Lower leg skin (tissue), 4 donors: ENCODE data around the gene ZSCAN20. TPM values are rescaled to one million over a fixed set of nuclear protein-coding genes. Genes with fewer than 3 reads are reported as not detected.

Source experiments
- DNase-seq, 2 donors: peaks; one replicate each; pipeline ENCODE4 v3.0.0-alpha.2; 2019; ENCODE audit warnings: low spot score in 2 of 2
- H3K4me3 ChIP-seq: fragments of 200-600 bp; sonication (generic); 2 replicates; pipeline ENCODE4 v1.5.1; 2017; ENCODE audit warnings: mild to moderate bottlenecking, low read depth; ENCODE audit not compliant: poor library complexity, severe bottlenecking
- POLR2A ChIP-seq, 2 donors: fragments of 450-650 bp; IDR thresholded peaks; one replicate each; pipeline ENCODE4 v1.6.1; 2016 to 2017; ENCODE audit warnings: antibody characterized with exemption in 2 of 2, mild to moderate bottlenecking in 1 of 2, moderate library complexity in 1 of 2
- WGBS, 2 donors: methylation state at CpG; one replicate each; pipeline ENCODE4 v1.1.5; 2018; 5-methylcytosine and 5-hydroxymethylcytosine counted together
- intact Hi-C: fragments of 100-400 bp; cut with DNase I; formaldehyde crosslinking; loops from one replicate; pipeline ENCODE4 v1.15.0; 2023; ENCODE audit warnings: low total_unique reads
- total RNA-seq, 4 donors: library from RNA; depleted of rRNA; stranded (reverse); fragments of >200 nt; gene quantifications; one replicate each; pipeline ENCODE4 v1.1.0, GENCODE V29; 2016
- TF ChIP-seq, protein P1 (sequence below), 3 donors: fragments of 450-650 bp; IDR thresholded peaks; one replicate each; pipeline ENCODE4 v1.5.1; 2016; ENCODE audit warnings: antibody characterized with exemption in 3 of 3, mild to moderate bottlenecking in 3 of 3, moderate library complexity in 2 of 3

Gene ZSCAN20
- total RNA-seq, 4 donors from 2014 or later = 0.91 to 3.6 (median 3.0) TPM

DNA sequence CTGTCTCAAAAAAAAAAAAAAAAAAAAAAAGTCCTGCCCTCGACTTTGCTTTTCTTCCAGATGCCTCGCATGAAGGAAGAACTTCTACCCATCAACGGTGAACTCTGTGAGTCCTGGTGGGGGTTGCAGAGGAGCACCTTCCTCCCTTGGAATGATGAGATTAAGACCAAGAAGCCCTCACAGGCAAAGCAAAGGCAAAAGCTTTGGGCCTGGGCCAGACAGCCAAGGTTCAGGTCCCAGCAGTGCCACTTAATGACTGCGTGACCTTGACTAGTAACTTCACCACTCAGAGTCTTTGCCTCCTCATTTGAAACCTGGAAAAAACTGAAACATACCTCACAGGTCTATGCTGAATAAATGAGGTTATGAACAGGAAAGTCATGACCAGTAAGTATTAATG lies 55.5 kb downstream of the ZSCAN20 start:
- intact Hi-C loops = no loop called here
- 85 to 87% methylated on average over 4 of the region's 4 CpGs for WGBS, 2 donors
- H3K4me3 ChIP-seq = no peak overlapping the region
- no peak for DNase-seq
- TF ChIP-seq, protein P1, sequence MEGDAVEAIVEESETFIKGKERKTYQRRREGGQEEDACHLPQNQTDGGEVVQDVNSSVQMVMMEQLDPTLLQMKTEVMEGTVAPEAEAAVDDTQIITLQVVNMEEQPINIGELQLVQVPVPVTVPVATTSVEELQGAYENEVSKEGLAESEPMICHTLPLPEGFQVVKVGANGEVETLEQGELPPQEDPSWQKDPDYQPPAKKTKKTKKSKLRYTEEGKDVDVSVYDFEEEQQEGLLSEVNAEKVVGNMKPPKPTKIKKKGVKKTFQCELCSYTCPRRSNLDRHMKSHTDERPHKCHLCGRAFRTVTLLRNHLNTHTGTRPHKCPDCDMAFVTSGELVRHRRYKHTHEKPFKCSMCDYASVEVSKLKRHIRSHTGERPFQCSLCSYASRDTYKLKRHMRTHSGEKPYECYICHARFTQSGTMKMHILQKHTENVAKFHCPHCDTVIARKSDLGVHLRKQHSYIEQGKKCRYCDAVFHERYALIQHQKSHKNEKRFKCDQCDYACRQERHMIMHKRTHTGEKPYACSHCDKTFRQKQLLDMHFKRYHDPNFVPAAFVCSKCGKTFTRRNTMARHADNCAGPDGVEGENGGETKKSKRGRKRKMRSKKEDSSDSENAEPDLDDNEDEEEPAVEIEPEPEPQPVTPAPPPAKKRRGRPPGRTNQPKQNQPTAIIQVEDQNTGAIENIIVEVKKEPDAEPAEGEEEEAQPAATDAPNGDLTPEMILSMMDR (IDR thresholded peaks at IDR 0.05) = no peak
- no peak for TF ChIP-seq POLR2A (IDR thresholded peaks at IDR 0.05)

DNA sequence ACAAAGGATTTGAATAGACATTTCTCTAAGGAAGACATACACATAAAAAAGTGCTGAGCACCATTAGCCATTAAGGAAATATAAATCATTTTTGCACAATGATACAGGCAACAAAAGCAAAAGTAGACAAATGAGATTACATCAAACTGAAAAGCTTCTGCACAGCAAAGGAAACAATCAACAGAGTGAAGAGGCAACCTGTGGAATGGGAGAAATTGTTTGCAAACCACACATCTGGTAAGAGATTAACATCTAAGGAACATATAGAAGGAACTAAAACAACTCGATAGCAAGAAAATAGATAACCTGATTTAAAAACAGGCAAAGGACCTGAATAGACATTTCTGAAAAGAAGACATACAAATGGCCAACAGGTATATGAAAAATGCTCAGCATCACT lies 57.5 kb downstream of the ZSCAN20 start:
- intact Hi-C loops = no loop called here
- TF ChIP-seq, protein P1 (IDR thresholded peaks at IDR 0.05) = no peak
- no peak for TF ChIP-seq POLR2A (IDR thresholded peaks at IDR 0.05)
- H3K4me3 ChIP-seq = no peak overlapping the region
- WGBS, 2 donors = 71 to 78% methylated on average over 1 of the region's 1 CpG
- no peak for DNase-seq

DNA sequence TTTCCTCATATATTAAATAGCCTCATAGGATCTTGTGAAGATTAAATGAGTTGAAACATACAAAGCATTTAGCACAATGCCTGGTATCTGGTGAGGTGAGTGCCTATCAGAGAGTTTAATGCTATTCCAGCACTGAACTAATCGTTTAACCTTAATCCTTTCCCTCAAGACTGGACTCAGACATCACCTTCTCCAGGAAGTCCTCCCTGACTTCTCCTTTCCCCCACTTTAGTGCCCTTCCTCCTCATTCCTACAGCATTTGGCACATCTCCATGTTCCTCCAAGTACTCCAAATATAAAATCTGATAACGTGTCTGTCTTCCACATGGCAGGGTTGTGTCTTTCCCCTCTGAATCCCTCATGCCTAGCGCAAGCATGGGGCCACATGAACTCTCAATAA lies 59.8 kb downstream of the ZSCAN20 start:
- DNase-seq = no peak
- 72 to 80% methylated on average over 3 of the region's 3 CpGs for WGBS, 2 donors
- no peak overlapping the region for H3K4me3 ChIP-seq
- no peak for TF ChIP-seq POLR2A (IDR thresholded peaks at IDR 0.05)
- TF ChIP-seq, protein P1 (IDR thresholded peaks at IDR 0.05) = no peak
- intact Hi-C loops = no loop called here

DNA sequence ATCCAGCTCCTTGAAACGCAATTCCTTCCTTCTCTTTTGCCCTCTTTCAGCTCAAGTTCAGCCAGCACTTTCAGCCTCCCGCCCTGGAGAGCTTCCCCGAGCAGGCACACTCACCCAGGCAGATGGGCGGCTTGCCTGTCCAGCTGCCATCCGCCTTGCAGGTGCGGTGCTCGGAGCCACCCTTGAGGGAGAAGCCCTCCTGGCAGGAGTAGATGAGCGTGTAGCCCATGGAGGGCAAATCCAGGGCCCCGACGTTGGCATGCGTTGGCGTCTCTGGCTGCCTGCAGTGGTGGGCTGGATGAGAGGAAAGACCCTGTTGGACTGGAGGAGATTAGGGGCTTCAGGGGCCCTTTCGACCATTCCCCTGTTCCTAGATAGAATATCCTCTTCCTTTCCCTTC lies 60.5 kb downstream of the ZSCAN20 start:
- TF ChIP-seq POLR2A (IDR thresholded peaks at IDR 0.05) = no peak
- TF ChIP-seq, protein P1 (IDR thresholded peaks at IDR 0.05) = no peak
- WGBS, 2 donors = 86 to 90% methylated on average over 13 of the region's 13 CpGs
- H3K4me3 ChIP-seq = no peak overlapping the region
- intact Hi-C loops = no loop called here
- DNase-seq = no peak

DNA sequence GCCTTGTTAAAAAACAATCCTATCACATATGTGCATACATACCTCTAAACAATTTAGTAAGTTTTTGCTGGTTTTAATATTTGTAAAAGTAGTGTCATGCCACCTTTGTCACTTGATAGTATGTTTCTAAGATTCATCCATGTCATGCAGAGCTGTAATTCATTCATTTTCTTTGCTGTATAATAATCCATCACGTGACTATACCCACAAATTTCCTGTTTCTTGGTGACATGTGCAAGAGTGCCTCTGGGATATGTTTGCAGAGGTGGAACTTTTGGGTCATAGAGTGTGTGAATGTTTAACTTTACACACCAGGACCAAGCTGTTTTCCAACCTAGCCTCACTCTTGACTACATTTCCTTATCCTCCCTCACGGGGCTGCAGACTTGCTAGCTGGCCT lies 62.9 kb downstream of the ZSCAN20 start:
- DNase-seq = no peak
- intact Hi-C loops = no loop called here
- TF ChIP-seq, protein P1 (IDR thresholded peaks at IDR 0.05) = no peak
- TF ChIP-seq POLR2A (IDR thresholded peaks at IDR 0.05) = no peak
- H3K4me3 ChIP-seq = no peak overlapping the region
- 74 to 82% methylated on average over 2 of the region's 2 CpGs for WGBS, 2 donors

DNA sequence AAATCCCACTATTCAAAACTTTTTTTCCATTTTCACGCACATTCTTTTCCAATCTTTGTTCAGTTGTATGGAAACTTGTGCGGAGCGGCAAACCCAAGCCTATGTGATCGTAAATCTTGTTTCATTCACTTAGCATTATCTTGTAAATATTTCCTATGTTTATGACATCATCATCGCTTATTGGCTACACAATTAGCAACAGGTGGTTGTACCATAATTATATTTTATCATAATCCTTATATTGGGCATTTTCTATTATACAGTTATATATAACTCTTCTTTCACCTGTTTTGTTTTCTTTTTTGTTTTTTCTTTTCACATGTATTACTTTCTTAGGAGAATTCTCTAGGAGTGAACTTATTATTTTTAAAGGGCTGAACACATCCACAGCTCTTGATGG lies 65.4 kb downstream of the ZSCAN20 start:
- TF ChIP-seq, protein P1 (IDR thresholded peaks at IDR 0.05) = no peak
- TF ChIP-seq POLR2A (IDR thresholded peaks at IDR 0.05) = no peak
- 82 to 96% methylated on average over 5 of the region's 5 CpGs for WGBS, 2 donors
- H3K4me3 ChIP-seq = no peak overlapping the region
- DNase-seq = no peak
- intact Hi-C loops = no loop called here
